Hepatocyte (in vitro differentiated cells): Measurements from ENCODE around the gene LHFPL2.

ENCODE experiments used
- EZH2 ChIP-seq: fragments of 200-600 bp; sonication (generic); IDR thresholded peaks from 2 replicates; pipeline ENCODE4 v1.6.1; 2016; ENCODE audit warnings: antibody characterized with exemption, mild to moderate bottlenecking, borderline replicate concordance
- EZH2phosphoT487 ChIP-seq: fragments of 200-600 bp; sonication (generic); IDR thresholded peaks from one replicate; pipeline ENCODE4 v1.6.1; 2018; ENCODE audit warnings: antibody characterized with exemption, mild to moderate bottlenecking, low read depth, moderate library complexity; ENCODE audit not compliant: unreplicated experiment, severe bottlenecking
- TF ChIP-seq, protein P1 (sequence below): fragments of 200-600 bp; sonication (generic); IDR thresholded peaks from 2 replicates; pipeline ENCODE4 v1.5.1; 2016; ENCODE audit warnings: antibody characterized with exemption, mild to moderate bottlenecking; ENCODE audit not compliant: poor library complexity

DNA sequence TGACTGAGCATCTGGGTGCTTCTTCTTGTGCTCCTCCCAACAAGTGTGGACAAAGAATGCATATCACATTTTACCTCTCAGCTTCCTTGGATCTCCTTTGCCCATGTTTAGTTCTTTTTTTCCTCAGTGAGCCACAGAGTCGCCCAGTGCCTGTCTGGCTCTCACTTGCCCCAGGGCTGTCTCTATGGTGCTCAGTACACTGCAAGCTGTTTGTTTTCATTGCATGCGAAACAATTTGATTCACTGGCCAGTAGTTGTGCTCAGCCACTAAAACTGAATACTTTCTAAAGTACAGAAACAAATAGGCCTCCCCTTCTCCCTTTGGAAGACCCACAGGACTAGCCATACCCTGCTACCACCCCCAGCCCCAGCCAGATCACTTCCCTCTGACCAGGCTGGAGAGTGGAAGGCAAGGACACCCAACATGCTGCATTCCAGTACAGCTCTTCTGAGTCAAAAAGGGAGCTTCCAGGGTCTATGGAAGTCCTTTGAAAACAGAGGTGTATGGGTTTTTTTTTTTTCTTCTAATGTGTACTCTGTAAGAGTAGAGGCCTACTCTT is 3.8 kb downstream of the LHFPL2 start:
- TF ChIP-seq, protein P1, sequence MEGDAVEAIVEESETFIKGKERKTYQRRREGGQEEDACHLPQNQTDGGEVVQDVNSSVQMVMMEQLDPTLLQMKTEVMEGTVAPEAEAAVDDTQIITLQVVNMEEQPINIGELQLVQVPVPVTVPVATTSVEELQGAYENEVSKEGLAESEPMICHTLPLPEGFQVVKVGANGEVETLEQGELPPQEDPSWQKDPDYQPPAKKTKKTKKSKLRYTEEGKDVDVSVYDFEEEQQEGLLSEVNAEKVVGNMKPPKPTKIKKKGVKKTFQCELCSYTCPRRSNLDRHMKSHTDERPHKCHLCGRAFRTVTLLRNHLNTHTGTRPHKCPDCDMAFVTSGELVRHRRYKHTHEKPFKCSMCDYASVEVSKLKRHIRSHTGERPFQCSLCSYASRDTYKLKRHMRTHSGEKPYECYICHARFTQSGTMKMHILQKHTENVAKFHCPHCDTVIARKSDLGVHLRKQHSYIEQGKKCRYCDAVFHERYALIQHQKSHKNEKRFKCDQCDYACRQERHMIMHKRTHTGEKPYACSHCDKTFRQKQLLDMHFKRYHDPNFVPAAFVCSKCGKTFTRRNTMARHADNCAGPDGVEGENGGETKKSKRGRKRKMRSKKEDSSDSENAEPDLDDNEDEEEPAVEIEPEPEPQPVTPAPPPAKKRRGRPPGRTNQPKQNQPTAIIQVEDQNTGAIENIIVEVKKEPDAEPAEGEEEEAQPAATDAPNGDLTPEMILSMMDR, result no peak
- no peak for TF ChIP-seq EZH2phosphoT487
- TF ChIP-seq EZH2, result no peak
